Left ventricle myocardium superior (tissue), 1 donor: ENCODE results near the gene GNG4. TPM values are rescaled to one million over a fixed set of nuclear protein-coding genes. Genes with fewer than 3 reads are reported as not detected.
"Not testable (repeated sequence)": the region's sequence is repeated elsewhere in the genome, so short reads cannot be mapped to it uniquely, and the experiment has no call there.

Experiments
- ATAC-seq: fragments of 200-7000 bp; cut with Tn5 transposase; one replicate; pipeline ENCODE4 v1.9.1; 2020; ENCODE audit warnings: mild to moderate bottlenecking, moderate library complexity
- DNase-seq: peaks from one replicate; pipeline ENCODE4 v3.0.0-alpha.2; 2020
- intact Hi-C: fragments of 100-400 bp; cut with micrococcal nuclease; formaldehyde crosslinking; loops from one replicate; pipeline ENCODE4 v1.11.0; 2022
- total RNA-seq: library from RNA; stranded (reverse); fragmentation: NEBNext Ultra II Directional; extraction: Animal tissue kit (Norgen Biotek cat#: 25700); gene quantifications from one replicate; pipeline ENCODE4 v1.2.1, GENCODE V29; 2021
- donor health status: DM: no; HTN: yes; CAD: no; lungs with severe emphysema.

The GNG4 gene
- total RNA-seq, 1 donor from 2014 or later, result not detected

DNA sequence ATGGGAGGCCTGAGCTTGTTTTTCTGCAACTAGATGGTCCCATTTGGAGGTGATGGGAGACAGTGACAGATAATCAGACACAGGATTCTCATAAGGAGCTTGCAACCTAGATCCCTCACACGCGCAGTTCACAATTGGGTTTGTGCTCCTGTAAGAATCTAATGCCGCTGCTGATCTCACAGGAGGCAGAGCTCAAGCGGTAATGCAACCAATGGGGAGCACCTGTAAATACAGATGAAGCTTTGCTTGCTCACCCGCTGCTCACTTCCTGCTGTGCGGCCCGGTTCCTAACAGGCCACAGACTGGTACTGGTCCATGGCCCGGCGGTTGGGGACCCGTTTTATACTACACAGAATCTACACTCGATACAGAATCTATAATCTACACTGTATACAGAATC, 92.8 kb downstream of the GNG4 start:
- ATAC-seq (no peak), DNase-seq (no peak)
- intact Hi-C loops, result no loop called here

DNA sequence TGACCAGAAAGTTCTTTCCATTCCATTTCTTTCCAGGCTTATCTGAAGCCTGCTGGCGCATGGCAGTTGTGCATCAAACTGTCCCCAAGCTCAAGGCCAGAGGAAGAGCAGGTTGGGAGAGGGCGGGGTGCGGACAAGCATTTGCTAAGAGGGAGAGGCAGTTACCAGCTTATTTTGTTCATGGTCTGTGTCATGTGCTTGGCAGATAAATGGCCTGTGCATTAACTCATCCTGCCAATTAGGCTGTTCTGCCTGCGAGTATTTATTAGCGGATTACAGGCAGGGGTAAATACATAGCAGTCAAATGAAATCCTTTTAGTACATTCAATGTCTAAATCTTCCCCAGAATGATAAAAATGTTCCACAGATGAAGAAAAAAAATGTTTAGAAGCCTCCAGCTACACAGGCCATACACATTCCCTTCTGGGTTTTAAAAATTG, 96.5 kb downstream of the GNG4 start:
- ATAC-seq (peak; percentile 75), DNase-seq (no peak)
- intact Hi-C loops, result no loop called here

DNA sequence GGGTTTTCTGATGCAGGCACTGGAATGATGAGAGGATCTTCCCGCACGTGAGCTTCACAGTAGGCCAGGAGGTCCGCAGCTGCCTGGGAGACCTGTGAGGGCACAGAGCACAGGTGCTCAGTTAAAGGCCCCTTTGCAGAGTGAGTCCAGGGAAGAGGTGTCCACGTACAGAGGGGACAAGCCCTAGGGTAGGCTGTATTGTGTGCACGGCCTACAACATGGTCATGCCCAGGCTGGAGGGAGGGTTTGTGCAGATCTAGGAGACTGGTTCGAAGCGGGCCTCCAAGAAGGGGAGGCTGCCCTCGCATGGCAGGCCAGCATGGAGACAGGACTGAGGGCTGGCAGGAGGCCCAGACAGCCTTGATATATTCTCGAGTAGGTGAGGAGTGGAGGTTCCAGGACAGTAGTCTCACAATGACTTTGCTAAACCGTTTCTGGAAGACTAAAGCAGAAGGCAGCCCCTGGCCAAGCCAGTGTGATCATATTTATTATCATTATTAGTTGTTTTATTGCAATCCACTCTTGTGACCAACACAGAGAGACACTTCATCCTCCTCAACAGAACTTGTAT, 97.4 kb downstream of the GNG4 start:
- ATAC-seq (peak; percentile 84), DNase-seq (peak; percentile 59)
- intact Hi-C loops, result no loop called here

DNA sequence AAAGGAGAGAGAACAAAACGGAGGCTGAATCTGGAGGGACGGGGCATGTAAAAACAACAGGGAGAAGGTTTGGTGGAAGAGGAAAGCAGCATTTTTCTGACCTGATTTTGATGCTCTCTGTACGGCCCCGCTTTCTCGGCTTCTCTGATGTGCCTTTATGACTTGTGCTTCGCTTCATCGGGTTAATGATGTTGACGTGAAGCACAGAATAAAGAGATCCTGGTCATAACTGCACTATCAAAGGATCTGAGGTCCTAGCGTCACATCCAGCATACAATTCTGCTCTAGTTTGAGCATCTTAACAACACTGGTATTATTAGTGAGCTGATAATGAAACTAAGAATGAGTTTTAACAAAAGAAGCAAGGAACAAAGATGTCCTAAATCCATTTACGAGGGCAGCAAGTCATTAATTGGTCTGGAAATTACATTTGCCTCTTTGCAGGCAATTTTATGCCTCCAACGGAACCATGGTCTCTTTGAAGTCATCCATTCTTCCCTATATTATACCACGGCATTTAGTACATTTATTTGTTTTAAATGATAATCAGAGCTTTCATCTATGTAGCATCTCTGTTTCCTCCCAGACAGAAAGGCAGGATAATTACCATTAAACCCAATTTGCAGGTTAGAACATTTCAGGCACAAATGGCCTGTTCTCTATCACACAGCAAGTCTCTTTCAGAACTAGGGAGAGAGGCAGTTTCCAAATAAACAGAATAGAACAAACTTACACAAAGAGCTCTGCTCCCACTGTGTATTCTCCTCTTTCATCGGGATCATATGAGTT, 100.0 kb downstream of the GNG4 start:
- no peak for ATAC-seq
- no peak for DNase-seq
- intact Hi-C loops, result no loop called here

DNA sequence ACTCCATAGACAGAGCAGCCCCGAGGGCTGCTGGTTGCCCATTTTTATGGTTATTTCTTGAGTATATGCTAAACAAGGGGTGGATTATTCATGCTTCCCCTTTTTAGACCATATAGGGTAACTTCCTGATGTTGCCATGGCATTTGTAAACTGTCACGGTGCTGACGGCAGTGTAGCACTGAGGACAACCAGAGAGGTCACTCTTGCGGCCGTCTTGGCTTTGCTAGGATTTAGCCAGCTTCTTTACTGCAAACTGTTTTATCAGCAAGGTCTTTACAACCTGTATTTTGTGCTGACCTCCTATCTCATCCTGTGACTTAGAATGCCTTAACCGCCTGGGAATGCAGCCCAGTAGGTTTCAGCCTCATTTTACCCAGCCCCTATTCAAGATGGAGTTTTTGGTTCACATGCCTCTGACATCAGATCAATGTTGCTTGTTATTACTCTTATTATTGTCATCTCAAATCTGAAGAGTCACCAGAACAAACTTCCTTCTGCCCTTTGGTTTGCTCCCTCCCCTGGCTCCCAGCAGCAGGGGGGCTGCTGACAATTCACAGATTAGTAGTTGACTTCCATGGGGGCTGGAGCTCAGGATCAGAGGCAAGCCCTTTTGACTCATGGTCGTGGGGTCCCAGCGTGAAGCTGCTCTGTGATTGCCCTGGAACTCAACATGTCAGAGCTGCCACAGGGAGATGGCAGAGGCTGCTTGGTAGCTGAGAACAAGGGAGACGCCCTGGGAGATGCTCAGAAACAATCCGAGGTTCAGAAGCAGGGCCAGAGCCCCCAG, 103.0 kb downstream of the GNG4 start:
- ATAC-seq, intact Hi-C loops, DNase-seq: not testable (repeated sequence)

DNA sequence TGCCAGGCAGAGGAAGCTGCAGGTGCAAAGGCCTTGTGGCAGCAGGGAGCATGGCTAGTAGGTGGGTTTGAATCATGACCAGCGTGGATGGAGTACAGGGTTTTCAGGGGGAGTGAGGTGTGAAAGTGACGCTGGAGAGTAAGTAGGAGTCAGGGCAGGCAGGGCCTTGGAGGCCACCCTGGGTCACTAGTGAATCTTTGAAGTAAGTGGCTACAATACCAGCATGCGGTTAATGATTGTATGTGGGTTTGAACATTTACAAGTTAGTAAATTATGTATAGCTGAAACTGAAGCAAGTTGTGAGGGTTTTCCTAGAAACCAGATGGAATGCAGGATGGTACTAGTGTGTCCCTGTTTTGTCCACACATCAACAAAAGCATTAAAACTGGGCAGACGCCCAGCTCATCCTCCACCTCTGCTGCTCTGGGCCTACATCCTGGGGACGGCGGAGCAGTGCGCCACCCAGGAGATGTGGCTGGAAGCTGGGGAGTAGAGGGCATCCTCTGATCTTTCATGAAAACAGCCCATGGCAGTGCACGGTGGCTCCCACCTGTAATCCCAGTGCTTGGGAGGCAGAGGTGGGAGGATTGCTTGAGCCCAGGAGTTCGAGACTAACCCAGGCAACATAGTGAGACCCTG, 104.2 kb downstream of the GNG4 start:
- no peak for DNase-seq
- intact Hi-C loops, result no loop called here
- ATAC-seq, result no peak

DNA sequence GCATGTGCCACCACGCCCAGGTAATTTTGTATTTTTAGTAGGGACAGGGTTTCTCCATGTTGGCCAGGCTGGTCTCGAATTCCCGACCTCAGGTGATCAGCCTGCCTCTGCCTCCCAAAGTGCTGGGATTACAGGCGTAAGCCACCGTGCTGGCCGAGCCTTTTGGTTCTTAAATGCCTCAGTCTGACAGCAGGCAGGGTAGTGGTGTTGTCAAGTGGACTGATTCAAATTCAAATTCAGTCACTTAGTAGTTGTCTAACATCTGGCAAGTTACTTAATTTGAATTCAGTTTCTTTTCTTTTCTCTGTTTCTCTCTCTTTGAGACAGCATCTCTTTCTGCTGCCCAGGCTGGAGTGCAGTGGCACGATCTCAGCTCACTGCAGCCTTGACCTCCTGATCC, 106.7 kb downstream of the GNG4 start:
- intact Hi-C loops, DNase-seq, ATAC-seq: not testable (repeated sequence)

DNA sequence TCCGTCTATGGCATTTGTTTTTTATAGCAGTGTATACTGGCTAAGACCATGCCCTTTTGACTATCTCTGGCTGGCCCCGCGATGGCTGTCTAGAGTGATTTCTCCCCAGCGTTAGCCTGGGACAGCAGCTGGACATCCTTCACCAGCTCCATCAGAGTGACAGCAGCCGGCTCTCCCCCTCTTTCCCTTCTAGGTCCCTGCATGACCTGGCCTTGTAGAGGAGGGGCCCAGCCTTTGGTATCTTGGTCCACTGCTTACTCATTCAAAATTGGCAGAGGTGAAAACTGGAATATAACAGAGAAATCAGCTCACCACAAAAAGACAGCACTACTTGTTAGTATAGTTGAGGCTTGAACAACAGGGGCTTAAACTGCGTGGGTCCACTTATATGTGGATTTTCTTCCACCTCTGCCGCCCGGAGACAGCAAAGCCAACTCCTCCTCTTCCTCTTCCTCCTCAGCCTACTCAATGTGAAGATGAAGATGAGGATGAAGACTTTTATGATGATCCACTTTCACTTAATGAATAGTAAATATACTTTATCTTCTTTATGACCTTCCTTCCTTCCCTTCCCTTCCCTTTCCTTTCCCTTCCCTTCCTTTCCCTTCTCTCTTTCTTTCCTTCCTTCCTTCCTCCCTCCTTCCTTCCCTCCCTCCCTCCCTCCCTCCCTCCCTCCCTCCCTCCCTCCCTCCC, 116.0 kb downstream of the GNG4 start:
- ATAC-seq (no peak), DNase-seq (no peak)
- intact Hi-C loops, result no loop called here

DNA sequence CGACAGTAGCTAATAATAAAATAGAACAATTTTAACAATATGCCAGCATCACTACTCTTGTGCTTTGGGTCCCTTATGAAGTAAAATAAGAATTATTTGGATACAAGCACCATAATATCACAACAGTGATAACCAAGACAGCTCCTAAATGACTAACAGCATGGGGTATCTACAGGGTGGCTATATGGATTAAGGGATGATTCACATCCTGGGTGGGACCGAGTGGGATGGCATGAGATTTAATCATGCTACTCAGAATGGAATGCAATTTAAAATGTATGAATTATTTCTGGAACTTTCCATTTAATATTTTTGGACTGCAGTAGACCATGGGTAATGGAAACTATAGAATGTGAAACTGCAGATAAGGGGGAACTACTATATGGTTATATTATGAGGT, 117.2 kb downstream of the GNG4 start:
- intact Hi-C loops, result no loop called here
- no peak for ATAC-seq
- no peak for DNase-seq

DNA sequence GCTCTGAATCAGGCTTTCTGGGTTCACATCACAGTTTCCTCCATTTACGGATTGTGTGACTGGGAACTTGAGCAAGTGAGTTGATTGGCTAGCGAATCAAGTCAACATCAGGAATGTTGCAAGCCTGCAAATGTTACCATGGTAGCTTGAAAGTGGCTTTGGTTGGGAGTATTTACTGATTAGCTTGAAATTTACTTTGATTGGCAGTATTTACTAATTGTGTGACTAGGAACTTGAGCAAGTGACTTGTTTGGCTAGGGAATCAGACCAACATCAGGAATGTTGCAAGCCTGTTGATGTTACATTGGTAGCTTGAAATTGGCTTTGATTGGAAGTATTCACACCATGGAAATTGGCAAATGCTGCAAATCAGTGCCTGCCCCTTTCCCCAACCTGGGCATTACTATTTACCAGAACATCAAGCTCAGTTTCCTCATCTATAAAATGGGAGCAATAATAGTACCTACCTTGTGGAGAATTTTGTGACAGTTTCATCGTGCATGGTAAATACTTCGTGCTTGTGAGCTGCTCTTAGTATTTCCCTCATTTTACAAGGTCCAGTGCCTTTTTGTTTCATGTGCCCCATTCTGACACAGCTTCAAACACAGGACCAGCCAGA, 122.3 kb downstream of the GNG4 start:
- ATAC-seq (no peak), DNase-seq (no peak)
- intact Hi-C loops, result no loop called here

DNA sequence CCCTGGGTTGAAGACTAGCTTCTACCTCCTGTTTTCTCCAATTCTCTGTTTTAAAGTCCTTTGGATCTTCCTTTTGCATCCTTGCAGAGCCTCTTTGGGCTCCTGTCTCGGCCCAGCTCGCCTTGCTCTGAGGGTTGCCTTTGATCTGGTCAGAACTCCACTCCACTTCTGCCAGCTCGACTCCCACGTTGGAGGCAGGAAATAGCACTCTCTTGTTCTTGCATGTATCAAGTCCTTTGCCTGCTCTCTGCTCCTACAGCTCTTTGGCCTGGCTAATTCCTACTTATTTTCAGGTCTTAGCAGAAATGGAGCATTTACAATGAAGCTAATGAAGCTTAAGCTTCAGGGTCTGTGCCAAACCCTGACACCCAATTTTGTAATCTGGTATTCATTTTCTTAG, 124.3 kb downstream of the GNG4 start:
- intact Hi-C loops, result no loop called here
- no peak for ATAC-seq
- no peak for DNase-seq

DNA sequence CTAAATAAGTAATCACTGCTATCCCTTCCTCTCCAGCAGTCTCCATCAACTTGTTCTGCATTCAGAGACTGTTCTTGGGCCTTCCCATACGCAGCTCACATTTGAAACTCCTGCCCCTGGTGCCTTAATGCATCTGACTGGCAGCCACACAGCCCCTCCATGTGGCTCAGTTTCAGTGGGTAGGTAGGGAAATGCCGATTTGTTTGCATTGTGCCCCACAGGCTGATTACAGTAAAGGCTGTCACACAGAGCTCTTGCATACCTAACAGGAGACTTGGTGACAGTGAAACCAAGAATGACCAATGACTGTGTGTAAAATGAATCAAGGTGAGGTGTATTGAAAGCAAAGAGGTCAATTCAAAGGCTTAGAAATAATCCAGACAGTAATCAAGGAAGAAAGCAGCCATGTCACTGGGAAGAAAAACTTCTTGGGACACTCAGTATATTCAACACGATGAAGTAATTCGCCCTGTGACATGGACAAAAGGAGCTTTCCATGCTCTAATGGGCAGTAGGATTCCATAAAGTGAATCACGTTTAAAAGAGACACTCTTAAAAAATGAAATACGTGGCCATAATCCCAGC, 132.6 kb downstream of the GNG4 start:
- intact Hi-C loops, result loop anchor here (10.0 kb wide), 1 partner anchor 458 kb away; no protein-coding TSS in a partner anchor
- no peak for ATAC-seq

DNA sequence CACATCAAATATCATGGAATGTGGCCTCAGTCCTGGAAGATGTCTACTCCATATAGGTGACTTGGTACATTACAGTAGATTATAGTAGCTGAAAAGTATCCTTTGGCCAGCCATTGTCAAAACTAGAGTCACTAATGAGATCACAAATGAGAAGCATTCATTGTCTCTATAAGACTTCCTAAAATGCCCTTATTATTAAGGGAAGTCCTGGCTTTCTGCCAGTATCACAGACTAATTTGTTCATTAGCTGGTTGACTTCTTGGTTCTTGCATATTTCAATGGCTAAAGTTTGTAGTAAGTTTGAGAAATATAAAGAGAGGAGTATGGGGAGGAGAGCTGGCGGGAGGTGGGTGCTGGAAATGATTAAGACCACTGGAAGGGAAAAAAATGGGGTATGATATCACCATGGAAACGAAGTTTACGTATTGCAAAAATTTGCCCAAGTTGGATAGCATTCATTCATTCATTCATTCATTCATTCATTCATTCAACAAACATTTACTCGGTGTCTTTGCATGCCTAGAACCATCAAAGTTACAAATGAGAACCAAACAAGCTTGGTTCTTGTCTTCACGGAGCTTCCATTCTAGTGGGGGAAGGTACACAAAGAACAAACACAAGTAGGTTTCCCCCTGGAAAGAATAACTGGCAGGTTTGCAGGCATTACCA, 133.6 kb downstream of the GNG4 start:
- intact Hi-C loops, result loop anchor here (10.0 kb wide), 1 partner anchor 459 kb away; no protein-coding TSS in a partner anchor
- DNase-seq, result no peak
- ATAC-seq, result no peak

More for the DNA sequence above, 132.6 kb downstream of the GNG4 start:
- no peak for DNase-seq

DNA sequence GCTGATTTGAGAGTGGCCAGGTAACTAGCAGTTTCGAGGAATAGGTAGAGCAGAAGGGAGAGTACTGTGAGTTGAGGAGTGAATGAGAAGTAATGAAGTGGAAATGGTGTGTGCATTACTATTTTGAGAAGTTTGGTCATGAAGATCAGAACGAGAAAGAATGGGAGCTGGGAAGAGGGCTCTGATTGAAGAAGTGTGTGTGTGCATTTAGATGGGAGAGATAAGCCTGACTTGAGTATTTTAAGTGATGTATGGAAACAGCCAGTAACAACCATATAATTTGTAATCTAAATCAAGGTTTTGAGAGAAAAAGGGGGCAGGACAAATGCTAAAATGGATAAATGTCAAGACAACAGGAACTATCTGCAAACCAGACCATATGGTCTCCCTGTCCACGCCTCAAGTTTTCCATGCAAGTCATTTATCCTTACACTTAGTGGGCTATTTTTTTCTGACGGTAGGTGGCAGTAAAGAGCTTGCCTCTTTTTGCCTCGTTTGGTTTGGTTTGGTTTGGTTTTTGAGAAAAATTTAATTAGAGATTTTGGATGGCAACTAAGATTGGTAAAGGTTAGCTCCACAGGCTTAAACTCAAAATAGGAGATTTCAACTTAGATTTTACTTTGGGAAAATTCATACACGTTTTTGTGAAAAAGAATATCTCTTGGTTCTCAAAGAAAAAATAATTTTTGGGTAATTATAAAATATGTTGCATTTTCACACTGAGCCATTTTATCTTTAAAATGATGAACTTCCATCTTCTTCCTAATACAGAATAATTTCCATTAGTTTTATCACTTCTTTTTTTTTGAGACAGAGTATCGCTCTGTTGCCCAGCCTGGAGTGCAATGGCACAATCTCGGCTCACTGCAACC, 135.9 kb downstream of the GNG4 start:
- DNase-seq (no peak), ATAC-seq (peak; percentile 38)
- intact Hi-C loops, result loop anchor here (5.0 to 10.0 kb wide), 2 partner anchors 269 to 461 kb away; no protein-coding TSS in a partner anchor

DNA sequence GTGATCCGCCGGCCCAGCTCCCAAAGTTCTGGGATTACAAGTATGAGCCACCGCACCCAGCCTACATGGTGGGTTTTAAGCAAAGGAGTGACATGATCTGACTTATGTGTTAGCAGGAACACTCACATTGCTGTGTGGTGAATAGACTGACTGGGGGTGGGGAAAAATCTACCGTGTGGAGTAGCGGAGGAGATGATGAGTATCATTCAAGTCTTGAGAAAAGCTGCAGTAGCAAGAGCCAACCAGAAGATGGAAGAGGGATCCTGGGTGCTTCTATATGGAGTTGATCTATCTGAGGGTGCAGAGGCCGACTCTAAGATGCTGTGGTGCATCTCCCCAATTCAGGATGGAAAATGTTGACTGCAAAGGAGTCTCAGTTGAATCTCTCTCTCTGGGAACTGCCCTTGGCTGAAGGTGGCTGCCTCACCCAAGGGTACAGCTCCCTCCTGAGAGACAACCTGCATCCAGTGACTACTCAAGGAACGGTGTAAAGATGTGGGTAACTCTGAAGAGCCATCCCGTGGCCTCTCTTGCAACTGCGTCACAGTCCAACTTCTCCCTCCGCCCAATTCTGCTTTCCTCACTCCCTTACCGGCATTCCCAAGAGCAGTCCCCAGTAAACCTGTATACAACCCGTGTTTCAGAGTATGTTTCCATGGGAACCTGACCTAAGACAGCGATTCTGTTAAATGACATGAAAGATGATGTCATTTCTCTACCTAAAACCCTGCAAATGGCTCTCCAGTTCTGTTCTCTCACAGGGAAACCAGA, 137.9 kb downstream of the GNG4 start:
- ATAC-seq, result no peak
- DNase-seq, result no peak
- intact Hi-C loops, result loop anchor here (5.0 to 10.0 kb wide), 2 partner anchors 271 to 463 kb away; no protein-coding TSS in a partner anchor

DNA sequence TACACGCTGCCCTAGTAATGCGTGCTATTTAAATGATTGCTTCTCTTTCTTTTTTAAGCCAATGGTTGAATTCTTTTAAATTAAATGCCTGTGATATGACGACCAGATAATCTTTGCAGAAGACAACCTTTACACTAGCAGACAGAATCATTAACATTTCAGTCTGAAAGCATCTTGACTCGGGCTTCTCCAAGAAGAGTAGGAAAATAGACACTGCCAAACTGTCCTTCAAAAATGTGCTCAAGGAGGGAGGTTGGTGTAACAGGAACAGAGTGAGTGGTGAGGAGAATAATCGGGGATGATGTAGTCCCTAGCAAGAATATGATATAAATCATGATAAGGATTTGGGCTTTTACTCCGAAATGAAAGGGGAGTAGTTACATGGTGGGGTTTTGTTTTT, 138.8 kb downstream of the GNG4 start:
- ATAC-seq (no peak), DNase-seq (no peak)
- intact Hi-C loops, result loop anchor here (5.0 to 10.0 kb wide), 2 partner anchors 271 to 464 kb away; no protein-coding TSS in a partner anchor
